Measurements from ENCODE around the gene RFLNA.

GRCh38 chr12:124312601-124313000 lies 17.7 kb downstream of the RFLNA start:
- no peak for TF ChIP-seq CTCF (IDR thresholded peaks at IDR 0.05)
- no peak for TF ChIP-seq POLR2A (IDR thresholded peaks at IDR 0.05)

All from lower leg skin (tissue), 3 donors.